ENCODE measurements around the gene SMIM22. TPM values are rescaled to one million over a fixed set of nuclear protein-coding genes. Genes with fewer than 3 reads are reported as not detected.

The SMIM22 gene
- total RNA-seq, 4 donors from 2014 or later = not detected

DNA sequence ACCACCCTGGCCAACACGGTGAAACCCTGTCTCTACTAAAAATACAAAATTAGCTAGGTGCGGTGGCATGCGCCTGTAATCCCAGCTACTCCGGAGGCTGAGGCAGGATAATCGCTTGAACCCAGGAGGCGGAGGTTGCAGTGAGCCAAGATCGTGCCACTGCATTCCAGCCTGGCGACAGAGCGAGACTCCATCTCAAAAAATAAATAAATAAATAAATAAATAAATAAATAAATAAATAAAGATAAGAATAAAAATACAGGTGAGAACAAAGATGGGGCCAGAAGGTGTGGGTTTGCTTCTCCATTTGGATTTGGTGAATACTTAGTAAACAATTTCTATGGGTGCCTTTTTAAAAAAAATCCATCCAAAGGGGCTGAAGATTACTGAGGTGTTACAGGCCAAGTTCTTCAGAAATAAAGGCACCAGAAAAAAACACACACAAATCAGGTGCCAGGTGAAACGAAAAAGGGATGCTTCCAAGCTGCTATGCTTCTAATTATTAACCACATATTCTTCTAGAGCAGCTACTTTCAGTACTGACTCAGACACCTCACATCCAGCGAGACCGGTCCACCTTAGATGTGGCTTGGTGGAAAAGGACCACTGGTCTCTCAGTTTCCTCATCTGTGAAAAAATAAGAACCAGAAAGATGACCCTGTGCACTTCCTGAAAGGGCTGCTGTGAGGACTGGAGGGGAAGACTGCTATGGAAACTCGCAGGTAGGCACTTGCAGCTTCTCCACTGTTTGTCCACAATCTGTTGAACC, 42.7 kb downstream of the SMIM22 start:
- no peak for ATAC-seq (ENCODE audit: low FRiP score)
- TF ChIP-seq, protein P1, sequence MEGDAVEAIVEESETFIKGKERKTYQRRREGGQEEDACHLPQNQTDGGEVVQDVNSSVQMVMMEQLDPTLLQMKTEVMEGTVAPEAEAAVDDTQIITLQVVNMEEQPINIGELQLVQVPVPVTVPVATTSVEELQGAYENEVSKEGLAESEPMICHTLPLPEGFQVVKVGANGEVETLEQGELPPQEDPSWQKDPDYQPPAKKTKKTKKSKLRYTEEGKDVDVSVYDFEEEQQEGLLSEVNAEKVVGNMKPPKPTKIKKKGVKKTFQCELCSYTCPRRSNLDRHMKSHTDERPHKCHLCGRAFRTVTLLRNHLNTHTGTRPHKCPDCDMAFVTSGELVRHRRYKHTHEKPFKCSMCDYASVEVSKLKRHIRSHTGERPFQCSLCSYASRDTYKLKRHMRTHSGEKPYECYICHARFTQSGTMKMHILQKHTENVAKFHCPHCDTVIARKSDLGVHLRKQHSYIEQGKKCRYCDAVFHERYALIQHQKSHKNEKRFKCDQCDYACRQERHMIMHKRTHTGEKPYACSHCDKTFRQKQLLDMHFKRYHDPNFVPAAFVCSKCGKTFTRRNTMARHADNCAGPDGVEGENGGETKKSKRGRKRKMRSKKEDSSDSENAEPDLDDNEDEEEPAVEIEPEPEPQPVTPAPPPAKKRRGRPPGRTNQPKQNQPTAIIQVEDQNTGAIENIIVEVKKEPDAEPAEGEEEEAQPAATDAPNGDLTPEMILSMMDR (IDR thresholded peaks at IDR 0.05) = no peak

DNA sequence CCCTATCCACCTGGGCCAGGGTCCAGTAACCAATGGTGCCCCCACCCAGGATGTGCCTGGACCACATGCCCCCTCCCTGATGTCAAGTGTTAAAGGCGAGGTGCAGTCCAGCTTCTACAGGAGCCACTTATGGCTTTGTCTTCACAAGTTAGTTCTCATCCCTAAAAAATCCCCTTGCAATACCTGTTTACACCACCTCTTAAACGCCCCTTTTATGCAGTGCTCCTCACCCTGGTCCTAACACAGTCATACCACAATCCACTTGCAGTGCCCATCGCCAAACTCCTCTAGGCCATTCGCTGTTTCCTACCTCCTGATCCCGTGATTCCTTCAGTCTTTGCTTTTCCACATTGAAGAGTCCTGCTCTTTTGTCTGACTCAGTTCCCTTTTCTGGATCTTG, 44.8 kb downstream of the SMIM22 start:
- TF ChIP-seq, protein P1 (IDR thresholded peaks at IDR 0.05) = no peak
- DNase-seq (ENCODE audit: low spot score) (no peak), ATAC-seq (ENCODE audit: low FRiP score) (no peak)

More for the DNA sequence above, 42.7 kb downstream of the SMIM22 start:
- DNase-seq (ENCODE audit: low spot score) = no peak

DNA sequence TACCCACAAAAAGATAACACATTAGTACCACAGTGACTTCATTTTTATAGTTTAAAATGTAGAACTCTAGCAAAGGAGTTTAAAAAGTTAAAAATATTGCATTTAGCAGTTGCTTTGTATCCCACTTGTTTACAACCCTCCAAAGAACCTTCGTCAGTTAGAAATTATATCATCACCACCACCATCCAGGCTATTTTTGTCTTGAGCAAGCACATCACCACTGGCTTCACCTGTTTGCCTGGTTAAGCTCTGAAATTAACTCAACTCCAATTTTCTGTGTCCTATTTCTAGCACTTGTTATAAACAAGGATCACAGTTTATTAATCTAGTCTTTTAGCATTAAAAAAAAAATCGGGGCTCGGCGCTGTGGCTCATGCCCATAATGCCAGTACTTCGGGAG, 45.8 kb downstream of the SMIM22 start:
- TF ChIP-seq, protein P1 (IDR thresholded peaks at IDR 0.05) = no peak
- DNase-seq (ENCODE audit: low spot score) = no peak
- ATAC-seq (ENCODE audit: low FRiP score) = no peak

Small RNA genes lying within 50 kb of the gene (small RNA-seq; reads per million reads assigned to genes)
- gene RF00017 = not detected

Other genes with a start within 250 kb of the SMIM22 start
- under 1 TPM in 2 of 4 donors, not detected in 2; 0.19 to 0.36 TPM for gene C16orf96, start 239.0 kb upstream of the SMIM22 start, total RNA-seq
- 10 to 100 TPM in 1 of 4 donors, 1 to 10 TPM in 3; 5.5 to 16.3 (median 6.7) TPM for gene UBALD1, start 180.5 kb upstream of the SMIM22 start, total RNA-seq
- gene MGRN1, start 170.5 kb upstream of the SMIM22 start, total RNA-seq = 10 to 100 TPM; 26.4 to 51.8 (median 31.4) TPM
- 10 to 100 TPM; 12.4 to 26.8 (median 20.9) TPM for gene NUDT16L1, start 101.8 kb upstream of the SMIM22 start, total RNA-seq
- 10 to 100 TPM; 12.6 to 24.1 (median 17.2) TPM for gene ANKS3, start 61.1 kb upstream of the SMIM22 start, total RNA-seq
- 1 to 10 TPM in 2 of 4 donors, under 1 TPM in 2; 0.31 to 1.1 (median 0.87) TPM for gene DNAAF8, start 60.8 kb upstream of the SMIM22 start, total RNA-seq
- gene ZNF500, start 28.2 kb upstream of the SMIM22 start, total RNA-seq = 10 to 100 TPM in 2 of 4 donors, 1 to 10 TPM in 2; 8.9 to 18.6 (median 10.9) TPM
- gene SEPTIN12, start 7.0 kb upstream of the SMIM22 start, total RNA-seq = not detected
- 1 to 10 TPM; 5.5 to 9.3 (median 8.0) TPM for gene ROGDI, start 7.3 kb downstream of the SMIM22 start, total RNA-seq
- gene GLYR1, start 51.9 kb downstream of the SMIM22 start, total RNA-seq = 10 to 100 TPM; 44.4 to 56.0 (median 52.0) TPM
- gene UBN1, start 52.1 kb downstream of the SMIM22 start, total RNA-seq = 10 to 100 TPM; 32.8 to 67.5 (median 41.1) TPM
- gene PPL, start 141.8 kb downstream of the SMIM22 start, total RNA-seq = 10 to 100 TPM; 31.3 to 97.6 (median 59.5) TPM
- gene SEC14L5, start 163.0 kb downstream of the SMIM22 start, total RNA-seq = 1 to 10 TPM in 1 of 4 donors, under 1 TPM in 3; 0.12 to 1.3 (median 0.45) TPM
- gene NAGPA, start 238.6 kb downstream of the SMIM22 start, total RNA-seq = 10 to 100 TPM; 14.9 to 29.7 (median 21.9) TPM

Data from omental fat pad (tissue), 4 donors.